ENCODE measurements around the gene NUP88.

The NUP88 gene

GRCh38 chr17:5410594-5411272 lies 8.7 kb downstream of the NUP88 start:
- Histone ChIP-seq H3K4me3 (ENCODE audit: low read length) (no peak overlapping the region), H3K9ac (ENCODE audit: low read length) (no peak overlapping the region), H3K27ac (ENCODE audit: low read depth, low read length) (no peak overlapping the region), H3K27me3 (ENCODE audit: control insufficient read depth, insufficient read depth, low read length) (no peaks in the 10 kb centered on the region), H3K4me1 (ENCODE audit: control insufficient read depth, insufficient read depth, low read length) (no peaks in the 10 kb centered on the region), H3K36me3 (ENCODE audit: control insufficient read depth, insufficient read depth, low read length) (peaks cover 25% of the 10 kb centered on the region)

DNA sequence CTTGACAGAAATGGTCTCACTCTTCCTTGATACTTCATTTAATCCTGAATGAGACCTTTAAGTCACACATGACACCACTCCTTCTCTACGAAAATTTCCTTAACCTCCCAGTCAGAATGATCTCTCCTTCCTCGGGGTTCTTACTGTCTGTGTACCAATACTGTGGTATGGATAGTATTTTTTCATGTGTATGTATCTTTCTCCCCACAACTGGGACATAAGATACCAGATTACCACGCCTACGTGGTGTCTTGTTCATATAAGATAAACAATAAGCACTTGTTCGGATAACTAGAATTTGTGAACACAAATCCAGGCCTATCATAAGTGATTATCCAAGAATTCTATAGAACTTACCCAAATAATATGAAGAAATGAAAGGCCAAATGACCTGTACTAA lies 11.3 kb downstream of the NUP88 start:
- H3K9ac ChIP-seq (ENCODE audit: low read length): no peak overlapping the region
- peaks cover 36% of the 10 kb centered on the region for H3K36me3 ChIP-seq (ENCODE audit: control insufficient read depth, insufficient read depth, low read length)
- H3K27me3 ChIP-seq (ENCODE audit: control insufficient read depth, insufficient read depth, low read length): no peaks in the 10 kb centered on the region
- no peaks in the 10 kb centered on the region for H3K4me1 ChIP-seq (ENCODE audit: control insufficient read depth, insufficient read depth, low read length)
- no peak overlapping the region for H3K4me3 ChIP-seq (ENCODE audit: low read length)
- H3K27ac ChIP-seq (ENCODE audit: low read depth, low read length): no peak overlapping the region

DNA sequence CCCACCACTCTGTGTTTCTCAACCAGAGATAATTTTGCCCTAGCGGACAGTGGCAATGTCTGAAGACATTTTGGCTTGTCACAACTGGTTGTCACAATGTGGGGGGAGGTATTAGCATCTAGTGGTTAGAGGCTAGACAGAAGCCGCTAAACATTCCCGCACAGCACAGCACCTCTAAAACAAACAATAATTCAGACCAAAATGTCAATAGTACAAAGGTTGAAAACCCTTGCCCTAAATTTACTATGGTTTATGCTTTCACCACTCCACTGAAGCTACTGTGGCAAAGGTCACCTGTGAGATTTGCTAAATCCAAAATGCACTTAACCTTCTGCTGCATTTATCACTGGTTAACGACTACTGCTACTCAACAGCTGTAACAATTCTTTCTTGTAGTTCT lies 14.1 kb downstream of the NUP88 start:
- no peak overlapping the region for H3K27ac ChIP-seq (ENCODE audit: low read depth, low read length)
- H3K4me3 ChIP-seq (ENCODE audit: low read length): no peak overlapping the region
- peaks cover 31% of the 10 kb centered on the region for H3K36me3 ChIP-seq (ENCODE audit: control insufficient read depth, insufficient read depth, low read length)
- no peak overlapping the region for H3K9ac ChIP-seq (ENCODE audit: low read length)
- H3K27me3 ChIP-seq (ENCODE audit: control insufficient read depth, insufficient read depth, low read length): no peaks in the 10 kb centered on the region
- H3K4me1 ChIP-seq (ENCODE audit: control insufficient read depth, insufficient read depth, low read length): no peaks in the 10 kb centered on the region

DNA sequence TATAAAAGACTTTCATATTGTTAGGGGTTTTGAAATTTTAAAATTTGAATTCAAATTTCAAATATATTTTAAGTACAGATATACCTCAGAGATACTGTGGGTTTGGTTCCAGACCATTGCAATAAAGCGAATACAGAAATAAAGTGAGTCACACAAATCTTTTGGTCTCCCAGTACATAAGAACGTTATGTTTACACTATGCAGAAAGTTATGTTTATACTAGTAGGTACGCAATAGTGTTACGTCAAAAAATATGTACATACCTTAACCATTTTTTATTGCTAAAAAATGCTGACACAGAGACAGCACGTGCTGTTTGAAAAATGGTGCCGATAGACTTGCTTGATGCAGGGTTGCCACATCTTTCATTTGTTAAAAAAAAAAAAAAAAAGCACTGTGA lies 19.7 kb downstream of the NUP88 start:
- H3K27ac ChIP-seq (ENCODE audit: low read depth, low read length): no peak overlapping the region

DNA sequence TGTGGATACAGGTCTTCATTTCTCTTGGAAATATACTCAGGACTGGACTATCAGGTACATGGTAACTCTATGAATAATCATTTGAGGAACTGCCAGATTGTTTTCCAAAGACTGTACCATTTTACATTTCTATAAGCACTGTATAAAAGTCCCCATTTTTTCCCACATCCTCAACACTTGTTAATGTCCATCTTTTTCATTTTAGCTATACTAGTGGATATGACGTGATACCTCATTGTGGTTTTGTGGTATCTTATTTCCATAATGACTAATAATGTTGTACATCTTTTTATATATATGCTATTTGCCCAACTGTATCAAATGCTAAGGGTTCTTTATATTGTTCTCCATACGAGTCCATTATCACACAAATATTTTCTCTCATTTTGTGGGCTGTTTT lies 22.9 kb downstream of the NUP88 start:
- H3K27ac ChIP-seq (ENCODE audit: low read depth, low read length): no peak overlapping the region
- H3K36me3 ChIP-seq (ENCODE audit: control insufficient read depth, insufficient read depth, low read length): peaks cover 32% of the 10 kb centered on the region
- H3K4me3 ChIP-seq (ENCODE audit: low read length): no peak overlapping the region
- no peak overlapping the region for H3K9ac ChIP-seq (ENCODE audit: low read length)
- no peaks in the 10 kb centered on the region for H3K27me3 ChIP-seq (ENCODE audit: control insufficient read depth, insufficient read depth, low read length)
- no peaks in the 10 kb centered on the region for H3K4me1 ChIP-seq (ENCODE audit: control insufficient read depth, insufficient read depth, low read length)

More for the DNA sequence above, 19.7 kb downstream of the NUP88 start:
- H3K4me3 ChIP-seq (ENCODE audit: low read length): no peak overlapping the region
- no peaks in the 10 kb centered on the region for H3K27me3 ChIP-seq (ENCODE audit: control insufficient read depth, insufficient read depth, low read length)
- no peak overlapping the region for H3K9ac ChIP-seq (ENCODE audit: low read length)
- peaks cover 16% of the 10 kb centered on the region for H3K36me3 ChIP-seq (ENCODE audit: control insufficient read depth, insufficient read depth, low read length)
- H3K4me1 ChIP-seq (ENCODE audit: control insufficient read depth, insufficient read depth, low read length): no peaks in the 10 kb centered on the region

DNA sequence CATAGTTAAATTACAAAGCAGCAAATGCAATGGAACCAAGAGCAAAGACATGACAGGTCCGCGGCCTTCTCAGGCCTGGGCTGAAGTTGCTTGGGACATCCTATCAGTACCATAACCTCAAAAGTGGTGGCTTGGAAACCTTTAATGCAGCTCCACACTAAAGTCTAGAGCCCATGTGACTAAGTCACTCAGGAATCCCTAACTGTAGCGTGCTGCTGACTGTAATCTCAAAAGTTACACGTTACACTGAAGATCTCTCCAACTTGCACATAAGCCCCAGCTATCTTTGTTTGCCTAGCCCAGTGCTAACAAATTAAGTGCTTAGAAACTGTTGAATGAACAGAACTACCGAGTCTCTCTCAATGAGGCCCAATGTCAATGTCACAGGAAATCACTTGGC lies 27.8 kb downstream of the NUP88 start:
- no peak overlapping the region for H3K27ac ChIP-seq (ENCODE audit: low read depth, low read length)
- no peaks in the 10 kb centered on the region for H3K4me1 ChIP-seq (ENCODE audit: control insufficient read depth, insufficient read depth, low read length)
- H3K27me3 ChIP-seq (ENCODE audit: control insufficient read depth, insufficient read depth, low read length): no peaks in the 10 kb centered on the region
- H3K36me3 ChIP-seq (ENCODE audit: control insufficient read depth, insufficient read depth, low read length): peaks cover 41% of the 10 kb centered on the region
- no peak overlapping the region for H3K9ac ChIP-seq (ENCODE audit: low read length)
- no peak overlapping the region for H3K4me3 ChIP-seq (ENCODE audit: low read length)

- Histone ChIP-seq H3K4me1 (ENCODE audit: control insufficient read depth, insufficient read depth, low read length) (no peaks in the 10 kb centered on the region), H3K4me3 (ENCODE audit: low read length) (no peak overlapping the region), H3K27ac (ENCODE audit: low read depth, low read length) (no peak overlapping the region), H3K9ac (ENCODE audit: low read length) (no peak overlapping the region), H3K27me3 (ENCODE audit: control insufficient read depth, insufficient read depth, low read length) (no peaks in the 10 kb centered on the region), H3K36me3 (ENCODE audit: control insufficient read depth, insufficient read depth, low read length) (peaks cover 41% of the 10 kb centered on the region)
Observed at GRCh38 chr17:5381542-5381941, 37.9 kb downstream of the NUP88 start.

GRCh38 chr17:5380491-5381135 lies 38.8 kb downstream of the NUP88 start:
- Histone ChIP-seq H3K27me3 (ENCODE audit: control insufficient read depth, insufficient read depth, low read length) (no peaks in the 10 kb centered on the region), H3K27ac (ENCODE audit: low read depth, low read length) (no peak overlapping the region), H3K4me1 (ENCODE audit: control insufficient read depth, insufficient read depth, low read length) (no peaks in the 10 kb centered on the region), H3K36me3 (ENCODE audit: control insufficient read depth, insufficient read depth, low read length) (peaks cover 41% of the 10 kb centered on the region), H3K4me3 (ENCODE audit: low read length) (no peak overlapping the region), H3K9ac (ENCODE audit: low read length) (no peak overlapping the region)

DNA sequence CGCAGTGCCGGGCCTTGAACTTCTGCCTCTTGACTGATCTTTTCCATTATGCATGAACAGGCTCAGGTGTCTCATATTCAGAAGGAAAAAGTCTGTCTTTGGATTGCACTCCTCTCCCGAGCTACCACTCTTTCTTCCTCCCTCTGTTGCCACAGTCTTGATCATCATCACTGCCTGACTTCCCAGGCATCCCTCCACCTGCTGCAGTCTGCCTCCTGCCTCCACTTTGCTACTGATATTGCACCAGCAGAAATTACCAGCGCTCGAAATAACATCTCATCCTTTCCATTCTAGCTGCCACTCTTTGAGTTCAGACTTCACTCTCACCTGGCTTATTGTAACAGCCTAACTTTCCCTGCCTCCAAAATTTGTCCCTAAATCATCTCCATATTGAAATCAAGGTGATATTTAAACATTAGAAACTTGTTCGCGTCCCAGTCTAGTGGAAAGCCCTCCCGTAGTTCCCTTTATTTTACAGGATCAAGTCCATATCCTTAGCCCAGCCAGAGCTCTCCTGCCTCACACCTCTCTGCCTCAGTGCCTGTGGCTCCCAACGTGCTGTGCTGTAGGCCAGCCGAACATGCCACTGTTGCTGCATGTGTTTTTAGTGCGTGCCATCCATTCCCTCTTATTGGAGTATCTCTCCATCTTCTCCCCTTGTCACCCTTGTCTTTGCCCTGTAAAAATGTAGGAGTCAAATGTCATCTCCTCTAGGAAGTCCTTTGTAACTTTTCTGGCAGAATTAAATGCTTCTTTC lies 39.9 kb downstream of the NUP88 start:
- Histone ChIP-seq H3K4me1 (ENCODE audit: control insufficient read depth, insufficient read depth, low read length) (no peaks in the 10 kb centered on the region), H3K27ac (ENCODE audit: low read depth, low read length) (no peak overlapping the region), H3K9ac (ENCODE audit: low read length) (no peak overlapping the region), H3K27me3 (ENCODE audit: control insufficient read depth, insufficient read depth, low read length) (no peaks in the 10 kb centered on the region), H3K4me3 (ENCODE audit: low read length) (no peak overlapping the region), H3K36me3 (ENCODE audit: control insufficient read depth, insufficient read depth, low read length) (peaks cover 35% of the 10 kb centered on the region)

- Histone ChIP-seq H3K4me1 (ENCODE audit: control insufficient read depth, insufficient read depth, low read length) (no peaks in the 10 kb centered on the region), H3K27me3 (ENCODE audit: control insufficient read depth, insufficient read depth, low read length) (no peaks in the 10 kb centered on the region), H3K36me3 (ENCODE audit: control insufficient read depth, insufficient read depth, low read length) (peaks cover 35% of the 10 kb centered on the region), H3K4me3 (ENCODE audit: low read length) (no peak overlapping the region), H3K9ac (ENCODE audit: low read length) (no peak overlapping the region), H3K27ac (ENCODE audit: low read depth, low read length) (no peak overlapping the region)
Observed at GRCh38 chr17:5378566-5379207, 40.8 kb downstream of the NUP88 start.

GRCh38 chr17:5373112-5373511 lies 46.4 kb downstream of the NUP88 start:
- peaks cover 28% of the 10 kb centered on the region for H3K36me3 ChIP-seq (ENCODE audit: control insufficient read depth, insufficient read depth, low read length)

GRCh38 chr17:5370411-5370810 lies 49.1 kb downstream of the NUP88 start:
- H3K36me3 ChIP-seq (ENCODE audit: control insufficient read depth, insufficient read depth, low read length): peaks cover 24% of the 10 kb centered on the region
- no peak overlapping the region for H3K4me3 ChIP-seq (ENCODE audit: low read length)
- H3K9ac ChIP-seq (ENCODE audit: low read length): no peak overlapping the region
- H3K4me1 ChIP-seq (ENCODE audit: control insufficient read depth, insufficient read depth, low read length): no peaks in the 10 kb centered on the region
- H3K27me3 ChIP-seq (ENCODE audit: control insufficient read depth, insufficient read depth, low read length): no peaks in the 10 kb centered on the region
- no peak overlapping the region for H3K27ac ChIP-seq (ENCODE audit: low read depth, low read length)

More at GRCh38 chr17:5373112-5373511, 46.4 kb downstream of the NUP88 start:
- Histone ChIP-seq H3K4me3 (ENCODE audit: low read length) (no peak overlapping the region), H3K27ac (ENCODE audit: low read depth, low read length) (no peak overlapping the region), H3K4me1 (ENCODE audit: control insufficient read depth, insufficient read depth, low read length) (no peaks in the 10 kb centered on the region), H3K27me3 (ENCODE audit: control insufficient read depth, insufficient read depth, low read length) (no peaks in the 10 kb centered on the region), H3K9ac (ENCODE audit: low read length) (no peak overlapping the region)
